GM23338 (cell line): ENCODE results near the gene A3GALT2. TPM values are rescaled to one million over a fixed set of nuclear protein-coding genes. Genes with fewer than 3 reads are reported as not detected.

ENCODE experiments used
- ATAC-seq: fragments of 200-7000 bp; cut with Tn5 transposase; 3 replicates; pipeline ENCODE4 v1.9.1; 2020
- DNase-seq: peaks from one replicate; pipeline ENCODE4 v3.0.0-alpha.2; 2015; ENCODE audit warnings: low spot score
- H2AFZ ChIP-seq: fragments of 200-600 bp; sonication (generic); 2 replicates; pipeline ENCODE4 v1.8.0; 2016; ENCODE audit warnings: antibody characterized with exemption, mild to moderate bottlenecking, moderate library complexity
- H3F3A ChIP-seq: fragments of 200-600 bp; sonication (generic); replicated peaks from 2 replicates; pipeline ENCODE4 v1.8.0; 2017; ENCODE audit warnings: antibody characterized with exemption, mixed run types, low read depth
- H3K27ac ChIP-seq: fragments of 200-600 bp; sonication (generic); 2 replicates; pipeline ENCODE4 v1.6.1; 2016; ENCODE audit warnings: low read depth
- H3K27me3 ChIP-seq: fragments of 200-600 bp; sonication (generic); 2 replicates; pipeline ENCODE4 v1.8.0; 2016; ENCODE audit warnings: mild to moderate bottlenecking, mixed run types, moderate library complexity; ENCODE audit not compliant: insufficient read depth
- H3K36me3 ChIP-seq: fragments of 200-600 bp; sonication (generic); 2 replicates; pipeline ENCODE4 v1.8.0; 2016; ENCODE audit warnings: mild to moderate bottlenecking; ENCODE audit not compliant: insufficient read depth
- H3K4me1 ChIP-seq: fragments of 200-600 bp; sonication (generic); 2 replicates; pipeline ENCODE4 v1.8.0; 2016; ENCODE audit warnings: mild to moderate bottlenecking, moderate library complexity; ENCODE audit not compliant: insufficient read depth
- H3K4me2 ChIP-seq: fragments of 200-600 bp; sonication (generic); 2 replicates; pipeline ENCODE4 v1.7.1; 2017; ENCODE audit warnings: mixed run types
- H3K4me3 ChIP-seq: fragments of 200-600 bp; sonication (generic); 2 replicates; pipeline ENCODE4 v1.6.1; 2016; ENCODE audit warnings: mixed run types
- H3K79me2 ChIP-seq: fragments of 200-600 bp; sonication (generic); replicated peaks from 2 replicates; pipeline ENCODE4 v1.8.0; 2017; ENCODE audit warnings: mild to moderate bottlenecking; ENCODE audit not compliant: insufficient read depth
- H3K9me2 ChIP-seq: fragments of 200-600 bp; sonication (generic); 2 replicates; pipeline ENCODE4 v1.8.0; 2017; ENCODE audit not compliant: insufficient read depth
- H4K20me1 ChIP-seq: fragments of 200-600 bp; sonication (generic); replicated peaks from 2 replicates; pipeline ENCODE4 v1.8.0; 2017; ENCODE audit warnings: mild to moderate bottlenecking; ENCODE audit not compliant: insufficient read depth
- H3K27ac Mint-ChIP-seq: 2 replicates; pipeline ENCODE4 v1.8.0; 2020; ENCODE audit warnings: inconsistent platforms, mild to moderate bottlenecking, moderate library complexity, mixed read lengths
- H3K27me3 Mint-ChIP-seq: 3 replicates; pipeline ENCODE4 v1.8.0; 2022; ENCODE audit warnings: low read depth, mild to moderate bottlenecking, moderate library complexity, mixed read lengths, inconsistent platforms; ENCODE audit not compliant: insufficient read depth, poor library complexity
- H3K36me3 Mint-ChIP-seq: 3 replicates; pipeline ENCODE4 v1.8.0; 2021; ENCODE audit warnings: low read depth, mild to moderate bottlenecking, inconsistent platforms, moderate library complexity, mixed read lengths
- H3K4me1 Mint-ChIP-seq: 3 replicates; pipeline ENCODE4 v1.8.0; 2020; ENCODE audit warnings: mild to moderate bottlenecking, inconsistent platforms, mixed read lengths
- H3K4me3 Mint-ChIP-seq: 3 replicates; pipeline ENCODE4 v1.8.0; 2021; ENCODE audit warnings: moderate library complexity, mild to moderate bottlenecking, inconsistent platforms, mixed read lengths
- H3K9me3 Mint-ChIP-seq: 3 replicates; pipeline ENCODE4 v1.8.0; 2020; ENCODE audit warnings: moderate library complexity, mild to moderate bottlenecking, inconsistent platforms, mixed read lengths
- CREB1 ChIP-seq: fragments of 250-450 bp; sonication (Bioruptor Pico); IDR thresholded peaks from 2 replicates; pipeline ENCODE4 v1.5.0; 2020; ENCODE audit warnings: low read depth, mild to moderate bottlenecking, moderate library complexity
- ETS1 ChIP-seq: IDR thresholded peaks from 2 replicates; pipeline ENCODE4 v1.6.1; 2016; ENCODE audit warnings: antibody characterized with exemption
- EZH2 ChIP-seq: fragments of 200-600 bp; sonication (generic); IDR thresholded peaks from one replicate; pipeline ENCODE4 v1.8.0; 2017; ENCODE audit warnings: antibody characterized with exemption, mild to moderate bottlenecking, low read depth; ENCODE audit not compliant: unreplicated experiment
- EZH2phosphoT487 ChIP-seq: fragments of 200-600 bp; sonication (generic); IDR thresholded peaks from one replicate; pipeline ENCODE4 v1.8.1; 2018; ENCODE audit warnings: antibody characterized with exemption; ENCODE audit not compliant: unreplicated experiment
- JUNB ChIP-seq: IDR thresholded peaks from one replicate; pipeline ENCODE4 v1.6.1; 2016; ENCODE audit warnings: antibody characterized with exemption; ENCODE audit not compliant: unreplicated experiment
- NANOG ChIP-seq: IDR thresholded peaks from 2 replicates; pipeline ENCODE4 v1.6.1; 2016; ENCODE audit warnings: antibody characterized with exemption, borderline replicate concordance
- POLR2AphosphoS5 ChIP-seq: IDR thresholded peaks from 2 replicates; pipeline ENCODE4 v1.6.1; 2016; ENCODE audit warnings: antibody characterized with exemption, low read depth
- ZNF114 ChIP-seq: fragments of 250-450 bp; sonication (Bioruptor Pico); IDR thresholded peaks from 2 replicates; pipeline ENCODE4 v1.5.0; 2020; ENCODE audit warnings: mild to moderate bottlenecking, moderate library complexity
- ZNF462 ChIP-seq: fragments of 250-450 bp; sonication (Bioruptor Pico); IDR thresholded peaks from 2 replicates; pipeline ENCODE4 v1.5.0; 2020; ENCODE audit warnings: mild to moderate bottlenecking, moderate library complexity
- polyA plus RNA-seq: library from polyadenylated mRNA; unstranded; fragments of >200 nt; fragmentation: Nextera tagmentation; extraction: Ambion mirVana; gene quantifications from 2 replicates; pipeline ENCODE4 v1.2.1, GENCODE V29; 2016
- total RNA-seq: library from RNA; depleted of rRNA; stranded (reverse); fragments of >200 nt; shearing (Covaris generic); gene quantifications from 2 replicates; pipeline ENCODE4 v1.2.3, GENCODE V29; 2014

A3GALT2 gene
- total and polyA plus RNA-seq, 2 experiments from 2014 or later: not detected

- H3K27me3 ChIP-seq: peaks cover 95% of the 10 kb centered on the region
- Mint-ChIP-seq H3K9me3 (no peaks in the 10 kb centered on the region), H3K27me3 (peaks cover 74% of the 10 kb centered on the region), H3K4me1 (peaks cover 36% of the 10 kb centered on the region), H3K27ac (no peak overlapping the region), H3K36me3 (no peaks in the 10 kb centered on the region; the same call in 2 of the 3 replicates), H3K4me3 (peak overlapping the region; percentile 65)
- H3K36me3 ChIP-seq: no peaks in the 10 kb centered on the region
- peaks cover 32% of the 10 kb centered on the region for H4K20me1 ChIP-seq
- H3K4me3 ChIP-seq: peak overlapping the region; percentile 54
- DNase-seq: peak; percentile 61
- peaks cover 12% of the 10 kb centered on the region for H3F3A ChIP-seq
- peak overlapping the region; percentile 81 for H3K4me2 ChIP-seq
- H3K79me2 ChIP-seq: no peaks in the 10 kb centered on the region
- no peak overlapping the region; the same call in 1 of the 2 replicates for H2AFZ ChIP-seq
- no peak for TF ChIP-seq ZNF462
- TF ChIP-seq EZH2: peak; percentile 89
- peak; percentile 38 for ATAC-seq
- H3K9me2 ChIP-seq: no peaks in the 10 kb centered on the region
- H3K27ac ChIP-seq: no peak overlapping the region
- peaks cover 25% of the 10 kb centered on the region for H3K4me1 ChIP-seq
Observed at GRCh38 chr1:33349081-33349759, 28.3 kb upstream of the A3GALT2 start.

- Histone ChIP-seq H3K36me3 (no peaks in the 10 kb centered on the region), H3K4me2 (peak overlapping the region; percentile 81), H2AFZ (no peak overlapping the region), H3K4me3 (peak overlapping the region; percentile 54), H3K9me2 (no peaks in the 10 kb centered on the region), H3F3A (peaks cover 12% of the 10 kb centered on the region), H3K27ac (no peak overlapping the region), H3K4me1 (peaks cover 25% of the 10 kb centered on the region), H4K20me1 (peaks cover 32% of the 10 kb centered on the region), H3K27me3 (peaks cover 95% of the 10 kb centered on the region), H3K79me2 (no peaks in the 10 kb centered on the region)
- Mint-ChIP-seq H3K27ac (no peak overlapping the region), H3K27me3 (peaks cover 69% of the 10 kb centered on the region), H3K4me3 (peak overlapping the region; percentile 65), H3K4me1 (peaks cover 39% of the 10 kb centered on the region), H3K9me3 (no peaks in the 10 kb centered on the region), H3K36me3 (no peaks in the 10 kb centered on the region; the same call in 2 of the 3 replicates)
- DNase-seq (no peak), ATAC-seq (no peak)
- TF ChIP-seq ZNF114 (CRISPR knock-in tag) (no peak), ETS1 (no peak), EZH2 (no peak), POLR2AphosphoS5 (no peak), JUNB (no peak), EZH2phosphoT487 (no peak), NANOG (no peak), CREB1 (CRISPR knock-in tag) (no peak)
Observed at GRCh38 chr1:33348676-33349080, 27.8 kb upstream of the A3GALT2 start.
